Glomerular visceral epithelial cell (primary cell): Measurements from ENCODE around the gene ZNF860.
A peak's percentile ranks its signal among the peaks of the same experiment; 100 is the strongest.
"Not testable (repeated sequence)": the region's sequence is repeated elsewhere in the genome, so short reads cannot be mapped to it uniquely, and the experiment has no call there.

Experiments used
- DNase-seq: peaks from one replicate; pipeline ENCODE4 v3.0.0-alpha.2; 2016; ENCODE audit errors: extremely low spot score

ZNF860 gene

DNA sequence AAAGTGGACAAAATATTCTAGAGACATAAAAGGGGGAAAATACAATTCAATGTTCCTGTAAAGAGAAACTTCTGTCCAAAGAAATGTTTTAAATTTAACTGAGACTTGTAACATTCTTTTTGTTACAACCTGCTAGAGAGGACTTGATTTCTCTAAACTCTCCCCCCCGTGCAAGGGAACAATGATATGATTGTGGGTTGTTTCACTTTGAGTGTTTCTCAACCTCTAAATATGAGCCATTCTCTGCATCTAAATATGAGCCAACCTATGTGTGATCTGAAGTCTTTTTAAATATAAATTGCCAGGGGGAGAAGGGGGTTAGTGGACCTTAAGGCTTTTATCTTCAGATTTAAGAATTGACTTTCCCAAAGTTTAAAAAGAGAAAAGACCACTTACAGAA is 14.6 kb downstream of the ZNF860 start:
- no peak for DNase-seq

GRCh38 chr3:31997500-31997899 is 15.9 kb downstream of the ZNF860 start:
- DNase-seq = no peak

- no peak for DNase-seq
Observed at GRCh38 chr3:31999907-32000439, 18.4 kb downstream of the ZNF860 start.

GRCh38 chr3:32000877-32001276 is 19.3 kb downstream of the ZNF860 start:
- DNase-seq = no peak

DNA sequence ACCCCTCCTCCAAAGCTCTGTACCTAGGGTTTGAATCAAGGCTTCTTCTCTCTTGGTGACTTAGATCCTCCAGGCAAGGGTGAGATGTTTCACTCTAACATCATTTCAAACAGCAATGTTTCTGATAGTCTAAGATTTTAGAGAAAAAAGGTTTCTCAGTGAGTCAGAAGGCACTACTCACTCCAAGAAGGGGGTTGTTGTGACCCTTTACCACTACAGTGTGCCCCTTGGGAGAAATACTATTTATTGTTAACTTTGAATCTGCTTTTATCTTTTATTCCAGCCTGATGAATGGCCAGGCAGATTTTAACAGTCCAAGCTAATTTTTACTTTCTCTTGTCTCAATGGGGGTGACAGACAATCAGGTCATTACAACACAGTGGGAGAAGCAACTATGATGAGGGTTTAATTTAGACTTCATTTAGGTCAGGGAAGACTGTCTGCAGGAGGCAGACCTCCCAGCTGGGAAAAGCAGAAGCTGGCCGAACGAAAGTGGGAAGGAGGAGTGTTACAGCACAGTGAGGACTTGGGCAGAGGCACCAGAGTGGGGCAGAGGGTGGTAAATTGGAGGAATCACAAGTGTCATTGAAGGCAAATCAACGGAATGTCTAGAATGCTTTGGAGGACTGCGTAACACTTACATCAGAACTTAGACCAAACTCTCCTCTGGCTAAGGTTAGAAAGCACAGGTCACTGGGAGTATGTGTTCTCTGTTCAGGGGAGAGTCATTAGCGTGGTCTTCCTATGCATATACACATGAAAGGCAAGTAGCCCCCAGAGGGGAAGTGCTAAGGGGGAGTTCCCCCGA is 21.2 kb downstream of the ZNF860 start:
- DNase-seq = no peak

GRCh38 chr3:32003380-32003779 is 21.8 kb downstream of the ZNF860 start:
- no peak for DNase-seq

DNA sequence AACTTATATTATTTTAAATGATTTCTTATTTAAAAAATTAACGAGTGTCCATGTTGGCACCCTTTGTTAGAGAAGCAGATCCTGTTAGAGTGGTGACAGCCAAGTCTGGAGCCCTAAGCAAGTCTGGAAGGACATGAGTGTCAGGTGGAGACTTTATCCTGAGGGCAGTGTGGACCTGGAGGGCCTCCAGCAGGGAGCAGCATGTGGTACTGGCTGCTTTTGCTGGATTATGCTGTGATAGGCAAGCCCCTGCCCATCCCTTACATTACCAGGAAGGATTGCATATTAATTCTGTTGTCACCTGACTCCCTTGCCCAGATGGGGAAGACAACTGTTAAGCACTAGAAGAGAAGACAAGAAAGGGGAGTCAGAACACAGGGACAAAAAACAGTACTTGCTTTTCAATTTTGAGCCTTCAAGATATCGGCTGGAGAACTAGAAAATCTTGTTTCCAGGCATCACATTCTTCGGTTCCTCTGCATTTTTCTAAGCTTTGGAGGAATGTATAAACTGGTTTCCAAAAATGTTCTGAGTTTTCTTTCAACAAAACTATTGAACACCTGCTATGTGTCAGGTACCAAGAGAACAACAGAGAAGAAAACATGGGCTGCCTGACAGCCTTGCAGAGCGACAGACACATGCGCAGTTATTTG is 22.7 kb downstream of the ZNF860 start:
- DNase-seq = no peak

DNA sequence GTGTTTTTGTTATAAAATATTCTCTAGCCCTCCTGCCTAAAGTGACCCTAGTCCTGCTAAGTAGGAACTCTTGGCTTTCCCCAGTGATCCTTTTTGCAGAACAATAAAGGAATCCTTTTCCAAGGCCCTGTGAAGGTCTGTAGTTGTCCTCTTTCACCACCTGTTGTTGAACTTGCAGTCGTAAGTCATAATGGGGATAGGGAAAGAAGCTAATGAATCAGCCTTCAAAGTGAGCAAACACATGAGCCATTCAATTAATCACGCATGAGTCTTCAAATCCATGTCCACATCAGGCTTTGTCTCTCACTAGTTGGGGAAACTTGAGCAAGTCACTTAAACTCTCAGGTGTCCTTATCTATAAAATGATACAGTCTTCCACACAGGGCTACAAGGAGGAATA is 27.6 kb downstream of the ZNF860 start:
- DNase-seq = peak; percentile 15

GRCh38 chr3:32009957-32010356 is 28.4 kb downstream of the ZNF860 start:
- DNase-seq = no peak

GRCh38 chr3:32010699-32011098 is 29.1 kb downstream of the ZNF860 start:
- not testable (repeated sequence) for DNase-seq

DNA sequence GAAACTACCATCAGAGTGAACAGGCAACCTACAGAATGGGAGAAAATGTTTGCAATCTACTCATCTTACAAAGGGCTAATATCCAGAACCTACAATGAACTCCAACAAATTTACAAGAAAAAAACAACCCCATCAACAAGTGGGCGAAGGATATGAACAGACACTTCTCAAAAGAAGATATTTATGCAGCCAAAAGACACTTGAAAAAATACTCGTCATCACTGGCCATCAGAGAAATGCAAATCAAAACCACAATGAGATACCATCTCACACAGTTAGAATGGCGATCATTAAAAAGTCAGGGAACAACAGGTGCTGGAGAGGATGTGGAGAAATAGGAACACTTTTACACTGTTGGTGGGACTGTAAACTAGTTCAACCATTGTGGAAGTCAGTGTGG is 34.1 kb downstream of the ZNF860 start:
- DNase-seq = not testable (repeated sequence)

GRCh38 chr3:32017286-32017685 is 35.7 kb downstream of the ZNF860 start:
- no peak for DNase-seq

GRCh38 chr3:32018757-32019564 is 37.4 kb downstream of the ZNF860 start:
- DNase-seq = peak; percentile 31

GRCh38 chr3:32021155-32021554 is 39.6 kb downstream of the ZNF860 start:
- DNase-seq = no peak

DNA sequence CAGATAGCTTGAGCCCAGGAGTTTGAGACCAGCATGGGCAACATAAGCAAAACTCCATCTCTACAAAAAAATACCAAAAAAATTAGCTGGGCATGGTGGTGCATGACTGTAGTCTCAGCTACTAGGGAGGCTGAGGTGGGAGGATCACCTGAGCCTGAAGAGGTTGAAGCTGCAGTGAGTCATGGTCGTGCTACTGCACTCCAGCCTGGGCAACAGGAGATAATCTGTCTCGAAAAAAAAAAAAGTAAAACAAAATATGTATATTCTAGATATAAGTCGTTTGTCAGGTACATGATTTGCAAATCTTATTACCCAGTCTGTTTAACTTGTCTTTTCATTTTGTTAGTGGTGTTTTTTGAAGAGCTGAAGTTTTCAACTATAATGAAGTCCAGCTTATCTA is 40.2 kb downstream of the ZNF860 start:
- no peak for DNase-seq

DNA sequence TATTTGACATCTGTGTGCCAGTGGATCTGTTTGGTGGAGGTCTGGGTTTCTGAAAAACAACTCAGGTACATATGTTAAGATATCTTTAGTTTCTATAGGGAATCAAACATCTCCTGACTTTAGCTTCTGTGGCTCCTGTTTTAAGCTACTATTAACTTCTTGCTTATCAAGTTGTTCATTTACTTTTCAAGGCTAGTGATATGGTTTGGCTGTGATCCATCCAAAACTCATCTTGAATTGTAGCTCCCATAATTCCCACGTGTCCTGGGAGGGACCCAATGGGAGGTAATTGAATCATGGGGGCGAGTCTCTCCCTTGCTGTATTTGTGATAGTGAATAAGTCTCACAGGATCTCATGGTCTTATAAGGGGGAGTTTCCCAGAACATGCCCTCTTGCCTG is 41.4 kb downstream of the ZNF860 start:
- no peak for DNase-seq

- DNase-seq = no peak
Observed at GRCh38 chr3:32026593-32026992, 45.0 kb downstream of the ZNF860 start.

DNA sequence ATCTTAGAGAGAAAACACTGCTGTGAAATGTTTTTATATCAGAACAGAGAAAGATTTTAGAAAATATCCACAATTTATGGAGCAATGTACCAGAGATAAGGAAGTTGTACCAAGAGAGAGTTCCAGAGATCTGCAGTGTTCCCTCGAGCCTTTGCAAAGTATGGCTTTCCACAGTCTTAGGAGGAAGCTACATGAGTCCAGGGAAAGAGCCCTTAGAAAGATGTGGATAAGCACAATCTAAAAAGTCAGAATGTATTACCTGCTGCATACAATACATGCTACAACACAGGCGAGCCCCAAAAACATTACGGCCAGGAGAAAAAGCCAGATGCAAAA is 56.4 kb downstream of the ZNF860 start:
- DNase-seq = no peak

DNA sequence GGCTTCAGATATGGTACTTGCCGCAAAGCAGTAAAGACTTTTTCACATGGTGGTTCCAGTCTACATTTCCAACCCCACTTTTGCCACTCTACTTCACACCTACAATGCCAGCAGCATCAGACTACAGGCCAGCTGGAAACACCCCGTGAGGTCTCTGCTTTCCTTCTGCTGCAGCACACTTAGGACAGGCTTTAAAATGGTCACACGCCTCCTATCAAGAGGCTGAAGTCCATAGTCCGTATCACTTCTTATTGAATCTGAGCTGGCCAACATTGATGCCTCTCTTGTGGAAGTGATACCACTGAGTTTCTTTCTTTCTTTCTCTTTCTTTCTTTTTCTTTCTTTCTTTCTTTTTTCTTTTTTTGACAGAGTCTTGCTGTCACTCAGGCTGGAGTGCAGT is 59.8 kb downstream of the ZNF860 start:
- DNase-seq = no peak
